K562 (cell line): ENCODE data around the gene TNK2. TPM values are rescaled to one million over a fixed set of nuclear protein-coding genes. Genes with fewer than 3 reads are reported as not detected.

Source experiments
- ATAC-seq: fragments of 200-7000 bp; cut with Tn5 transposase; 3 replicates; pipeline ENCODE4 v1.9.1; 2020; ENCODE audit warnings: moderate library complexity
- BruUV-seq: library from RNA; stranded (reverse); fragments of 400-500 nt; replicated peaks from 2 replicates; lab custom pipeline; 2021; lab: Mats Ljungman, UMichigan
- CTCF ChIA-PET: fragments of 300-600 bp; formaldehyde crosslinking; extraction: SDS; loops from one replicate; lab custom pipeline; 2021; ENCODE audit warnings: low intra/inter-chr PET ratio; lab: Yijun Ruan, JAX
- POLR2A ChIA-PET: fragments of 300-600, 350-650 bp; sonication (Branson Sonifier 250); formaldehyde crosslinking; extraction: SDS; loops from one replicate; lab custom pipeline; 2021; ENCODE audit warnings: antibody characterized with exemption, inconsistent platforms; lab: Yijun Ruan, JAX
- DNase-seq, 4 experiments: peaks; one replicate each; pipeline versions ENCODE4 v3.0.0 to v3.0.0-alpha.2; 2011 to 2018; ENCODE audit warnings: low spot score in 3 of 4, mixed read lengths in 3 of 4; ENCODE audit errors: extremely low read depth in 1 of 4
- FAIRE-seq: peaks from 2 replicates; lab custom pipeline; 2011; peaks lifted over from hg19 to GRCh38; lab: Jason Lieb, UNC
- H2AFZ ChIP-seq: 2 replicates; pipeline ENCODE4 v1.6.0; 2011; ENCODE audit warnings: low read depth, low read length, control low read depth, inconsistent platforms
- H3K27ac ChIP-seq: fragments of 200-600 bp; 3 replicates; pipeline ENCODE4 v1.8.0; 2011; ENCODE audit warnings: low read depth, mild to moderate bottlenecking, control low read depth, inconsistent platforms, low read length, moderate library complexity, mixed read lengths; ENCODE audit errors: extremely low read depth
- H3K27me3 ChIP-seq, 2 experiments: fragments of 300-600 bp in 1 of 2; 2 replicates in 1 of 2; 3 replicates in 1 of 2; pipeline versions ENCODE4 v1.6.0 to v1.8.0; 2011; ENCODE audit warnings: inconsistent platforms in 2 of 2, low read length in 2 of 2, mild to moderate bottlenecking in 1 of 2, mixed read lengths in 1 of 2, moderate library complexity in 1 of 2; ENCODE audit not compliant: control insufficient read depth in 2 of 2, insufficient read depth in 2 of 2
- H3K36me3 ChIP-seq: fragments of 300-600 bp; 3 replicates; pipeline ENCODE4 v1.8.0; 2011; ENCODE audit warnings: mild to moderate bottlenecking, low read length, inconsistent platforms; ENCODE audit not compliant: control insufficient read depth, insufficient read depth
- H3K4me1 ChIP-seq, 2 experiments: fragments of 200-600 bp in 1 of 2; replicated peaks in 1 of 2; 2 replicates in 1 of 2; 3 replicates in 1 of 2; pipeline versions ENCODE4 v1.5.1 to v1.8.0; 2011; ENCODE audit warnings: inconsistent platforms in 2 of 2, low read length in 2 of 2, mild to moderate bottlenecking in 1 of 2, mixed read lengths in 1 of 2, moderate library complexity in 1 of 2; ENCODE audit not compliant: control insufficient read depth in 2 of 2, insufficient read depth in 2 of 2
- H3K4me2 ChIP-seq: 2 replicates; pipeline ENCODE4 v1.6.1; 2011; ENCODE audit warnings: low read length, control low read depth, inconsistent platforms, mixed read lengths; ENCODE audit not compliant: insufficient read depth
- H3K4me3 ChIP-seq: fragments of 200-600 bp; sonication (generic), shearing (Covaris generic); 2 replicates; pipeline ENCODE4 v1.5.1; 2016; ENCODE audit warnings: control low read depth, inconsistent platforms
- H3K79me2 ChIP-seq: fragments of 200-600 bp; 3 replicates; pipeline ENCODE4 v1.8.0; 2011; ENCODE audit warnings: low read length, inconsistent platforms; ENCODE audit not compliant: control insufficient read depth, insufficient read depth
- H3K9ac ChIP-seq, 2 experiments: 2 replicates each; pipeline versions ENCODE4 v1.6.0 to v1.6.1; 2011; ENCODE audit warnings: low read depth in 2 of 2, low read length in 2 of 2, control low read depth in 1 of 2, inconsistent platforms in 1 of 2, mild to moderate bottlenecking in 1 of 2, mixed read lengths in 1 of 2; ENCODE audit not compliant: insufficient read depth in 1 of 2
- H3K9me1 ChIP-seq: one replicate; pipeline ENCODE4 v1.6.0; 2011; ENCODE audit warnings: inconsistent platforms, mild to moderate bottlenecking, low read length, moderate library complexity; ENCODE audit not compliant: control insufficient read depth, insufficient read depth
- H3K9me3 ChIP-seq: replicated peaks from 2 replicates; pipeline ENCODE4 v1.5.1; 2011; ENCODE audit warnings: low read depth, low read length, inconsistent platforms; ENCODE audit not compliant: control insufficient read depth, insufficient read depth
- H4K20me1 ChIP-seq: replicated peaks from 2 replicates; pipeline ENCODE4 v1.6.1; 2011; ENCODE audit warnings: low read length, inconsistent platforms, mixed read lengths; ENCODE audit not compliant: control insufficient read depth, insufficient read depth
- ATF1 ChIP-seq, 2 experiments: fragments of 450-650 bp in 1 of 2; IDR thresholded peaks; 2 replicates each; pipeline ENCODE4 v1.6.1; 2016; ENCODE audit warnings: missing compliant biosample characterization in 1 of 2, missing genetic modification characterization in 1 of 2
- BCLAF1 ChIP-seq, 2 experiments: fragments of 450-650 bp in 1 of 2; IDR thresholded peaks; 2 replicates each; pipeline ENCODE4 v1.6.1; 2011 to 2017; ENCODE audit warnings: low read depth in 2 of 2, antibody characterized with exemption in 1 of 2, borderline replicate concordance in 1 of 2, low read length in 1 of 2, mild to moderate bottlenecking in 1 of 2, mixed read lengths in 1 of 2; ENCODE audit not compliant: control insufficient read depth in 1 of 2
- CEBPB ChIP-seq: fragments of 450-650 bp; IDR thresholded peaks from 2 replicates; pipeline ENCODE4 v1.6.1; 2016; ENCODE audit warnings: missing genetic modification characterization, missing compliant biosample characterization
- DPF2 ChIP-seq: fragments of 450-650 bp; IDR thresholded peaks from 2 replicates; pipeline ENCODE4 v1.6.1; 2016
- ESRRA ChIP-seq: fragments of 450-650 bp; IDR thresholded peaks from 2 replicates; pipeline ENCODE4 v1.6.1; 2014; ENCODE audit warnings: low read depth, mild to moderate bottlenecking, moderate library complexity, borderline replicate concordance
- FOXK1 ChIP-seq: sonication (generic); formaldehyde crosslinking; IDR thresholded peaks from 2 replicates; pipeline ENCODE4 v1.8.0; 2022; ENCODE audit warnings: missing genetic modification reagents, mild to moderate bottlenecking, borderline replicate concordance
- GATA2 ChIP-seq: sonication (generic); formaldehyde crosslinking; IDR thresholded peaks from 2 replicates; pipeline ENCODE4 v1.4.0; 2020; ENCODE audit warnings: mild to moderate bottlenecking, missing genetic modification reagents
- KLF10 ChIP-seq: fragments of 250-450 bp; sonication (Bioruptor Pico); IDR thresholded peaks from 2 replicates; pipeline ENCODE4 v1.6.1; 2021; ENCODE audit warnings: matching md5 sums
- LEF1 ChIP-seq: fragments of 450-650 bp; IDR thresholded peaks from 2 replicates; pipeline ENCODE4 v1.6.1; 2016; ENCODE audit warnings: mild to moderate bottlenecking
- NBN ChIP-seq: fragments of 450-650 bp; IDR thresholded peaks from 2 replicates; pipeline ENCODE4 v1.6.1; 2016; ENCODE audit warnings: low read depth, mild to moderate bottlenecking
- RBM22 ChIP-seq: fragments of 200-400 bp; formaldehyde crosslinking; IDR thresholded peaks from 2 replicates; pipeline ENCODE4 v1.6.1; 2018; ENCODE audit warnings: low read length, low read depth; ENCODE audit not compliant: poor library complexity, severe bottlenecking
- SMARCA4 ChIP-seq: fragments of 450-650 bp; IDR thresholded peaks from 2 replicates; pipeline ENCODE4 v1.6.1; 2016
- TEAD2 ChIP-seq: fragments of 450-650 bp; IDR thresholded peaks from 2 replicates; pipeline ENCODE4 v1.6.1; 2016; ENCODE audit warnings: missing genetic modification characterization, control low read depth, missing compliant biosample characterization
- TFAP4 ChIP-seq: sonication (generic); formaldehyde crosslinking; IDR thresholded peaks from 2 replicates; pipeline ENCODE4 v1.8.0; 2022; ENCODE audit warnings: missing genetic modification reagents, mild to moderate bottlenecking, moderate library complexity, borderline replicate concordance
- ZFP36 ChIP-seq: fragments of 150-350 bp; IDR thresholded peaks from 2 replicates; pipeline ENCODE4 v1.6.1; 2018; ENCODE audit warnings: low read length, low read depth; ENCODE audit not compliant: partially characterized antibody
- ZFX ChIP-seq: sonication (generic); formaldehyde crosslinking; IDR thresholded peaks from 2 replicates; pipeline ENCODE4 v1.8.0; 2022; ENCODE audit warnings: mild to moderate bottlenecking, missing genetic modification reagents, moderate library complexity
- ZNF639 ChIP-seq, 2 experiments: fragments of 200-800 bp in 1 of 2; sonication (Bioruptor generic) in 1 of 2; sonication (generic) in 1 of 2; formaldehyde crosslinking in 1 of 2; IDR thresholded peaks in 1 of 2; conservative IDR thresholded peaks in 1 of 2; 2 replicates each; pipeline versions ENCODE4 v1.5.0 to v1.6.1; 2016 to 2020; ENCODE audit warnings: missing compliant biosample characterization in 1 of 2, missing genetic modification characterization in 1 of 2, missing genetic modification reagents in 1 of 2
- WGBS: fragments of 100-300 bp; shearing (Covaris generic); methylation state at CpG from one replicate; pipeline ENCODE4 v1.1.6; 2016; ENCODE audit warnings: low coverage, mixed read lengths; ENCODE audit not compliant: insufficient coverage; ENCODE audit errors: missing lambda C conversion rate; 5-methylcytosine and 5-hydroxymethylcytosine counted together
- in situ Hi-C: fragments of 300-500 bp; cut with MboI; formaldehyde crosslinking; loops from 4 replicates; pipeline ENCODE4 v1.15.0; 2018; ENCODE audit warnings: inconsistent platforms, mixed read lengths
- intact Hi-C: fragments of 100-400 bp; cut with micrococcal nuclease; formaldehyde crosslinking; loops from 2 replicates; pipeline ENCODE4 v1.14.2; 2022
- polyA plus RNA-seq, 8 experiments: library from polyadenylated mRNA; depleted of rRNA in 4 of 8; stranded (reverse) in 5 of 8; unstranded in 3 of 8; fragments of >200 nt; fragmentation: Nextera tagmentation in 2 of 8; fragmentation: Illumina TruSeq in 1 of 8; extraction: Ambion mirVana in 2 of 8; extraction: Trizol in 1 of 8; gene quantifications; 2 replicates each; pipeline versions ENCODE4 v1.2.1 to v1.2.3, GENCODE V29; 2011 to 2014; ENCODE audit warnings: inconsistent platforms in 1 of 8, missing spikeins in 1 of 8
- total RNA-seq, 7 experiments: library from RNA; depleted of rRNA in 6 of 7; stranded (reverse); fragments of >200 nt in 6 of 7; fragmentation: Illumina TruSeq in 2 of 7; extraction: Trizol in 2 of 7; gene quantifications; 2 replicates each; pipeline versions ENCODE4 v1.2.1 to v1.2.3, GENCODE V29; 2011 to 2021; ENCODE audit warnings: low replicate concordance in 1 of 7

Gene TNK2
- total and polyA plus RNA-seq, 9 of the 15 experiments (the other 6 are each of a cell fraction or from before 2014, with no cell fraction given) = 0.03 to 33.8 (median 6.5) TPM

GRCh38 chr3:195853996-195854395 lies 54.4 kb downstream of the TNK2 start:
- Histone ChIP-seq H3K4me2 (peak overlapping the region; percentile 39; the same call in 1 of the 2 replicates), H3K4me3 (no peak overlapping the region), H3K9me3 (no peaks in the 10 kb centered on the region), H3K27ac (no peak overlapping the region), H2AFZ (peak overlapping the region; percentile 89), H3K9me1 (no peaks in the 10 kb centered on the region), H3K4me1 (peaks cover 37 to 58% of the 10 kb centered on the region in 2 experiments), H3K36me3 (no peaks in the 10 kb centered on the region), H3K79me2 (no peaks in the 10 kb centered on the region), H4K20me1 (no peaks in the 10 kb centered on the region), H3K27me3 (no peaks in the 10 kb centered on the region), H3K9ac (peak overlapping the region in 1 of 2 experiments; percentile 81; a peak in 2 of 4 replicates)
- in situ Hi-C loops (loop anchor here (10.0 kb wide), 2 partner anchors 229 to 1771 kb away; no protein-coding TSS in a partner anchor), intact Hi-C loops (loop anchor here (10.0 kb wide), 3 partner anchors 109 to 229 kb away; no protein-coding TSS in a partner anchor)
- DNase-seq = peak in 1 of 4 experiments; percentile 42
- no TSS peak for BruUV-seq
- WGBS = 16% methylated on average over 14 of the region's 14 CpGs
- ChIA-PET CTCF (no interaction called here), POLR2A (interaction anchor here (0.7 kb wide), 1 partner anchor 1773 kb away, joined by 3 read pairs; no protein-coding TSS in a partner anchor)
- ATAC-seq = no peak
- FAIRE-seq = no peak
- TF ChIP-seq FOXK1 (CRISPR knock-in tag) = 0 out of 2 replicates have a peak, but pooled peaks have one; percentile 49
- TF ChIP-seq TFAP4 (CRISPR knock-in tag) = peak; percentile 28; the same call in 1 of the 2 replicates
- TF ChIP-seq KLF10 = no peak
- no peak for TF ChIP-seq TEAD2 (tag)
- TF ChIP-seq BCLAF1 (IDR thresholded peaks at IDR 0.05; ENCODE audit: borderline replicate concordance in 1 of 2, control insufficient read depth in 1 of 2, low read depth in 2 of 2, low read length in 1 of 2) = no peak
- peak; percentile 57; the same call in 1 of the 2 replicates for TF ChIP-seq LEF1
- no peak; the same call in 1 of the 2 replicates for TF ChIP-seq ZFX (CRISPR knock-in tag)
- 0 out of 2 replicates have a peak, but pooled peaks have one; percentile 8 for TF ChIP-seq ESRRA
- TF ChIP-seq GATA2 (CRISPR knock-in tag) = no peak
- TF ChIP-seq NBN = 0 out of 2 replicates have a peak, but pooled peaks have one; percentile 33
- peak; percentile 38 for TF ChIP-seq DPF2
- no peak for TF ChIP-seq ATF1 (CRISPR knock-in tag; IDR thresholded peaks at IDR 0.05)
- 0 out of 2 replicates have a peak, but pooled peaks have one; percentile 21 for TF ChIP-seq ATF1 (tag; IDR thresholded peaks at IDR 0.05)
- TF ChIP-seq CEBPB = 0 out of 2 replicates have a peak, but pooled peaks have one; percentile 37
- TF ChIP-seq ZNF639 (CRISPR knock-in tag; conservative IDR thresholded peaks at IDR 0.05 in 1 of 2, IDR thresholded peaks at IDR 0.05 in 1 of 2) = 0 out of 4 replicates have a peak, but pooled peaks of 1 of the 2 experiments have one; percentile 13
- no peak for TF ChIP-seq ZFP36
- no peak for TF ChIP-seq RBM22
- 0 out of 2 replicates have a peak, but pooled peaks have one; percentile 31 for TF ChIP-seq SMARCA4
